CD4-positive, alpha-beta T cell treated with Interleukin-4 for 1 hour (primary cell): ENCODE data around the gene KCNMA1.

ENCODE experiments used
- DNase-seq, 2 donors: peaks; one replicate each; pipeline ENCODE4 v3.0.0-alpha.2; 2020 to 2022

The KCNMA1 gene

GRCh38 chr10:76991621-76992020 lies 646.0 kb downstream of the KCNMA1 start:
- DNase-seq, result no peak

- DNase-seq, result no peak
Measured at GRCh38 chr10:76990561-76990960, 647.0 kb downstream of the KCNMA1 start.

GRCh38 chr10:76984559-76985443 lies 652.8 kb downstream of the KCNMA1 start:
- peak; percentile 45 to 51 for DNase-seq

- no peak for DNase-seq
Measured at GRCh38 chr10:76983624-76984023, 654.0 kb downstream of the KCNMA1 start.

- no peak for DNase-seq
Measured at GRCh38 chr10:76982671-76983070, 654.9 kb downstream of the KCNMA1 start.

- DNase-seq, result no peak
Measured at GRCh38 chr10:76981251-76981650, 656.4 kb downstream of the KCNMA1 start.

GRCh38 chr10:76977901-76978300 lies 659.7 kb downstream of the KCNMA1 start:
- DNase-seq, result no peak

GRCh38 chr10:76977046-76977445 lies 660.6 kb downstream of the KCNMA1 start:
- DNase-seq, result no peak

GRCh38 chr10:76976142-76976541 lies 661.5 kb downstream of the KCNMA1 start:
- no peak for DNase-seq

- DNase-seq, result no peak
Measured at GRCh38 chr10:76975126-76975525, 662.5 kb downstream of the KCNMA1 start.

GRCh38 chr10:76974017-76974691 lies 663.5 kb downstream of the KCNMA1 start:
- no peak for DNase-seq

- DNase-seq, result no peak
Measured at GRCh38 chr10:76973091-76974016, 664.3 kb downstream of the KCNMA1 start.

GRCh38 chr10:76972541-76972940 lies 665.1 kb downstream of the KCNMA1 start:
- DNase-seq, result no peak

GRCh38 chr10:76971547-76972170 lies 665.9 kb downstream of the KCNMA1 start:
- DNase-seq, result no peak

GRCh38 chr10:76970711-76971519 lies 666.7 kb downstream of the KCNMA1 start:
- no peak for DNase-seq

- DNase-seq, result no peak
Measured at GRCh38 chr10:76969366-76969948, 668.2 kb downstream of the KCNMA1 start.

GRCh38 chr10:76968483-76968882 lies 669.1 kb downstream of the KCNMA1 start:
- no peak for DNase-seq

- DNase-seq, result no peak
Measured at GRCh38 chr10:76962851-76963250, 674.8 kb downstream of the KCNMA1 start.

GRCh38 chr10:76961841-76962240 lies 675.8 kb downstream of the KCNMA1 start:
- no peak for DNase-seq

GRCh38 chr10:76959111-76959510 lies 678.5 kb downstream of the KCNMA1 start:
- no peak for DNase-seq

- no peak for DNase-seq
Measured at GRCh38 chr10:76954838-76955237, 682.8 kb downstream of the KCNMA1 start.
